Germinal center (tissue), 1 donor: ENCODE data around the gene CACNA1G.

Experiments used
- DNase-seq: peaks from one replicate; pipeline ENCODE4 v3.0.0; 2012; ENCODE audit warnings: mixed read lengths, low spot score

CACNA1G gene

GRCh38 chr17:50560185-50560824 is at the start of gene CACNA1G:
TSS of gene CACNA1G (plus strand) at chr17:50560715. CDS start at chr17:50561460, 745 bp downstream.
- peak; percentile 97 for DNase-seq

- DNase-seq: no peak
Observed at GRCh38 chr17:50511058-50511457, 49.5 kb upstream of the CACNA1G start.

GRCh38 chr17:50513495-50513894 is 47.0 kb upstream of the CACNA1G start:
- DNase-seq: no peak

GRCh38 chr17:50514388-50514787 is 46.1 kb upstream of the CACNA1G start:
- no peak for DNase-seq

- no peak for DNase-seq
Observed at GRCh38 chr17:50514936-50515702, 45.4 kb upstream of the CACNA1G start.

- no peak for DNase-seq
Observed at GRCh38 chr17:50517011-50517410, 43.5 kb upstream of the CACNA1G start.

GRCh38 chr17:50517504-50518383 is 42.8 kb upstream of the CACNA1G start:
- no peak for DNase-seq

GRCh38 chr17:50518384-50519023 is 42.0 kb upstream of the CACNA1G start:
- DNase-seq: no peak

GRCh38 chr17:50519141-50519834 is 41.2 kb upstream of the CACNA1G start:
- DNase-seq: no peak

- DNase-seq: no peak
Observed at GRCh38 chr17:50520483-50520882, 40.0 kb upstream of the CACNA1G start.

GRCh38 chr17:50521514-50521913 is 39.0 kb upstream of the CACNA1G start:
- no peak for DNase-seq

- no peak for DNase-seq
Observed at GRCh38 chr17:50522766-50523165, 37.7 kb upstream of the CACNA1G start.

GRCh38 chr17:50523208-50523607 is 37.3 kb upstream of the CACNA1G start:
- DNase-seq: no peak

GRCh38 chr17:50524838-50525237 is 35.7 kb upstream of the CACNA1G start:
- DNase-seq: no peak

- DNase-seq: no peak
Observed at GRCh38 chr17:50527155-50527762, 33.3 kb upstream of the CACNA1G start.

- DNase-seq: no peak
Observed at GRCh38 chr17:50527949-50528474, 32.5 kb upstream of the CACNA1G start.

GRCh38 chr17:50529849-50530248 is 30.7 kb upstream of the CACNA1G start:
- no peak for DNase-seq

GRCh38 chr17:50531428-50532025 is 29.0 kb upstream of the CACNA1G start:
- no peak for DNase-seq

- DNase-seq: no peak
Observed at GRCh38 chr17:50532452-50533024, 28.0 kb upstream of the CACNA1G start, which contains the start of gene EPN3. TSS of gene EPN3 (plus strand) at chr17:50532735. CDS start at chr17:50536557, 3,822 bp downstream.

GRCh38 chr17:50533185-50533584 is 27.3 kb upstream of the CACNA1G start:
- no peak for DNase-seq
